OCI-LY3 (cell line): ENCODE measurements around the gene ENPP1.

Experiments
- H2AFZ ChIP-seq: fragments of 200-600, 300-600 bp; shearing (Covaris generic); 2 replicates; pipeline ENCODE4 v1.6.0; 2014; ENCODE audit warnings: antibody characterized with exemption, low read depth, low read length
- H3K27ac ChIP-seq: fragments of 200-600, 300-600 bp; sonication (generic); 2 replicates; pipeline ENCODE4 v1.5.1; 2014; ENCODE audit warnings: mild to moderate bottlenecking, low read length, moderate library complexity, mixed read lengths
- H3K27me3 ChIP-seq: fragments of 200-600, 300-600 bp; sonication (generic); 2 replicates; pipeline ENCODE4 v1.6.1; 2014; ENCODE audit warnings: low read depth, low read length, mixed read lengths
- H3K36me3 ChIP-seq: fragments of 200-600, 300-600 bp; sonication (generic); replicated peaks from 2 replicates; pipeline ENCODE3; 2014; ENCODE audit warnings: low read depth, low read length, mixed read lengths
- H3K4me1 ChIP-seq: fragments of 300-600, 200-600 bp; sonication (generic); 2 replicates; pipeline ENCODE4 v1.6.1; 2014; ENCODE audit warnings: low read length, mixed read lengths
- H3K4me2 ChIP-seq: fragments of 200-600, 300-600 bp; sonication (generic); 2 replicates; pipeline ENCODE4 v1.6.1; 2014; ENCODE audit warnings: low read length, mixed read lengths
- H3K4me3 ChIP-seq: fragments of 300-600, 200-600 bp; sonication (generic); 2 replicates; pipeline ENCODE4 v1.5.1; 2014; ENCODE audit warnings: antibody characterized with exemption, mild to moderate bottlenecking, low read length, moderate library complexity
- H3K79me2 ChIP-seq: fragments of 300-600, 200-600 bp; shearing (Covaris generic); 2 replicates; pipeline ENCODE4 v1.6.1; 2014; ENCODE audit warnings: mild to moderate bottlenecking, low read length, mixed read lengths
- H3K9ac ChIP-seq: fragments of 300-600, 200-600 bp; shearing (Covaris generic); 2 replicates; pipeline ENCODE4 v1.6.0; 2014; ENCODE audit warnings: mild to moderate bottlenecking, low read length, moderate library complexity
- H3K9me3 ChIP-seq: fragments of 200-600, 300-600 bp; shearing (Covaris generic); 2 replicates; pipeline ENCODE4 v1.6.1; 2014; ENCODE audit warnings: low read length, mixed read lengths; ENCODE audit not compliant: insufficient read depth
- H4K20me1 ChIP-seq: fragments of 200-600, 300-600 bp; sonication (generic); 2 replicates; pipeline ENCODE4 v1.6.1; 2016; ENCODE audit warnings: low read length, mixed read lengths; ENCODE audit not compliant: insufficient read depth
- CTCF ChIP-seq: fragments of 200-600, 300-600 bp; sonication (generic); IDR thresholded peaks from 2 replicates; pipeline ENCODE4 v1.5.1; 2014; ENCODE audit warnings: antibody characterized with exemption, low read length, low read depth
- EZH2phosphoT487 ChIP-seq: fragments of 200-600 bp; shearing (Covaris generic); IDR thresholded peaks from 2 replicates; pipeline ENCODE4 v1.6.1; 2018; ENCODE audit warnings: antibody characterized with exemption, mixed run types, low read depth

Gene ENPP1

GRCh38 chr6:131828080-131828479 lies 20.3 kb downstream of the ENPP1 start:
- TF ChIP-seq EZH2phosphoT487 (no peak), CTCF (no peak)
- Histone ChIP-seq H4K20me1 (no peaks in the 10 kb centered on the region), H3K4me2 (no peak overlapping the region), H3K4me3 (no peak overlapping the region), H3K27ac (no peak overlapping the region), H3K9me3 (no peaks in the 10 kb centered on the region), H2AFZ (no peak overlapping the region), H3K79me2 (no peaks in the 10 kb centered on the region), H3K9ac (no peak overlapping the region), H3K36me3 (no peaks in the 10 kb centered on the region), H3K4me1 (no peaks in the 10 kb centered on the region), H3K27me3 (no peaks in the 10 kb centered on the region)

GRCh38 chr6:131828951-131829350 lies 21.1 kb downstream of the ENPP1 start:
- no peak overlapping the region for H3K4me3 ChIP-seq
- H3K27me3 ChIP-seq: no peaks in the 10 kb centered on the region
- H3K36me3 ChIP-seq: no peaks in the 10 kb centered on the region
- H3K4me1 ChIP-seq: no peaks in the 10 kb centered on the region
- H3K4me2 ChIP-seq: no peak overlapping the region
- no peaks in the 10 kb centered on the region for H4K20me1 ChIP-seq
- no peaks in the 10 kb centered on the region for H3K79me2 ChIP-seq
- no peak overlapping the region for H3K27ac ChIP-seq
- TF ChIP-seq CTCF: no peak
- no peaks in the 10 kb centered on the region for H3K9me3 ChIP-seq
- H3K9ac ChIP-seq: no peak overlapping the region
- H2AFZ ChIP-seq: no peak overlapping the region

GRCh38 chr6:131831392-131831791 lies 23.6 kb downstream of the ENPP1 start:
- Histone ChIP-seq H3K27me3 (no peaks in the 10 kb centered on the region), H3K27ac (no peak overlapping the region), H3K4me1 (no peaks in the 10 kb centered on the region), H3K4me3 (no peak overlapping the region), H3K4me2 (no peak overlapping the region), H3K36me3 (no peaks in the 10 kb centered on the region), H3K79me2 (no peaks in the 10 kb centered on the region), H3K9me3 (no peaks in the 10 kb centered on the region), H4K20me1 (no peaks in the 10 kb centered on the region), H2AFZ (no peak overlapping the region), H3K9ac (no peak overlapping the region)
- no peak for TF ChIP-seq EZH2phosphoT487
- TF ChIP-seq CTCF: no peak

GRCh38 chr6:131831886-131832285 lies 24.1 kb downstream of the ENPP1 start:
- Histone ChIP-seq H3K4me2 (no peak overlapping the region), H3K9me3 (no peaks in the 10 kb centered on the region), H3K79me2 (no peaks in the 10 kb centered on the region), H3K36me3 (no peaks in the 10 kb centered on the region), H3K27ac (no peak overlapping the region), H3K4me3 (no peak overlapping the region), H2AFZ (no peak overlapping the region), H3K9ac (no peak overlapping the region), H4K20me1 (no peaks in the 10 kb centered on the region), H3K27me3 (no peaks in the 10 kb centered on the region), H3K4me1 (no peaks in the 10 kb centered on the region)
- TF ChIP-seq CTCF (no peak), EZH2phosphoT487 (no peak)
